Measurements from ENCODE around the gene COPS4. TPM values are rescaled to one million over a fixed set of nuclear protein-coding genes. Genes with fewer than 3 reads are reported as not detected.

Gene COPS4
- total RNA-seq, 1 experiment from 2014 or later = 28.6 TPM

DNA sequence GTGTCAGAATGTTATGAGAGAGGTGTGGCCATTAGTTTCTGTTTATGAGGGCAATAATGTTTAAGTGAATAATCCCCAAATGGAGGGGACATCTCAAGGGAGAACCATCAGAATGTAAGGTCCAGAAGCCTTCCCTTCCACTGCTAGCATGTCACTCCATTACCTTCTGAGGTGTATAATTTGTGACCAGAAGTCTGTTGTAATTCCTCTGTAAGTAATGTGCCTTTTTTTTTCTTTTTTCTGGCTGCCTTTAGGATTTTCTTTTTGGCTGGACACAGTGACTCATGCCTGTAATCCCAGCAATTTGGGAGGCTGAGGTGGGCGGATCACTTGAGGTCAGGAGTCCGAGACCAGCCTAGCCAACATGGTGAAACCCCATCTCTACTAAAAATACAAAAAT is 10.8 kb upstream of the COPS4 start:
- Histone ChIP-seq H3K79me2 (ENCODE audit: insufficient read depth, low read length) (no peaks in the 10 kb centered on the region), H3K9me2 (ENCODE audit: insufficient read depth) (no peaks in the 10 kb centered on the region), H3K27ac (ENCODE audit: low read depth, low read length) (no peak overlapping the region), H3K36me3 (ENCODE audit: control insufficient read depth in 1 of 2, insufficient read depth in 2 of 2, low read length in 2 of 2) (no peaks in the 10 kb centered on the region), H2AFZ (ENCODE audit: low read depth, low read length, poor library complexity, severe bottlenecking) (no peak overlapping the region), H3K4me1 (ENCODE audit: control insufficient read depth in 1 of 2, insufficient read depth in 2 of 2, low read length in 2 of 2) (no peaks in the 10 kb centered on the region), H3K4me2 (ENCODE audit: low read length) (no peak overlapping the region), H3K27me3 (ENCODE audit: insufficient read depth, low read length) (no peaks in the 10 kb centered on the region), H4K20me1 (ENCODE audit: insufficient read depth) (no peaks in the 10 kb centered on the region), H3K4me3 (replicated peaks in 1 of 2; ENCODE audit: low read depth in 1 of 2, low read length in 2 of 2) (no peak overlapping the region), H3K9me3 (ENCODE audit: control insufficient read depth in 1 of 2, insufficient read depth in 1 of 2, low read depth in 1 of 2, low read length in 2 of 2) (peaks cover 0 to 7% of the 10 kb centered on the region in 2 experiments; a peak in 2 of 4 replicates), H3K9ac (ENCODE audit: low read length) (no peak overlapping the region)
- POLR2A ChIA-PET = no interaction called here
- RAD21 ChIA-PET (ENCODE audit: low non-redundant PET in 1 of 2, low total read pairs in 2 of 2, uncharacterized antibody in 2 of 2, unreplicated experiment in 2 of 2) = no interaction called here
- CTCF ChIA-PET = no interaction called here
- no peak for DNase-seq (ENCODE audit: low read depth, low spot score)
- ATAC-seq = no peak
- intact Hi-C loops (cut with micrococcal nuclease) = no loop called here
- BruUV-seq (replicated peaks) = no TSS peak
- TF ChIP-seq YY1 (IDR thresholded peaks at IDR 0.05; ENCODE audit: extremely low read depth, insufficient replicate concordance, low read depth, low read length) (no peak), ZNF274 (IDR thresholded peaks at IDR 0.05; ENCODE audit: low read depth, low read length) (no peak), POLR2AphosphoS5 (IDR thresholded peaks at IDR 0.05; ENCODE audit: low read depth, low read length) (no peak), JUND (IDR thresholded peaks at IDR 0.05) (no peak), ZBTB33 (IDR thresholded peaks at IDR 0.05; ENCODE audit: extremely low read depth, insufficient replicate concordance, low read length) (no peak), POLR2A (IDR thresholded peaks at IDR 0.05; ENCODE audit: borderline replicate concordance, extremely low read depth, insufficient read depth, insufficient read length) (no peak), EZH2 (IDR thresholded peaks at IDR 0.05) (no peak), CEBPB (IDR thresholded peaks at IDR 0.05; ENCODE audit: low read depth) (no peak), TCF7L2 (IDR thresholded peaks at IDR 0.05; ENCODE audit: borderline replicate concordance, extremely low read depth, insufficient read depth, insufficient read length) (no peak), CTCF (IDR thresholded peaks at IDR 0.05 in 2 of 3, conservative IDR thresholded peaks at IDR 0.05 in 1 of 3; ENCODE audit: borderline replicate concordance in 1 of 3, insufficient read depth in 1 of 3, low read depth in 2 of 3, low read length in 2 of 3) (no peak), EGR1 (IDR thresholded peaks at IDR 0.05; ENCODE audit: low read depth) (no peak), MAX (IDR thresholded peaks at IDR 0.05) (no peak), FOSL1 (IDR thresholded peaks at IDR 0.05; ENCODE audit: low read depth) (no peak), EZH2phosphoT487 (IDR thresholded peaks at IDR 0.05; ENCODE audit: borderline replicate concordance) (no peak)
